HG03558 (cell line): ENCODE results near the gene PLCG2.
A peak's percentile ranks its signal among the peaks of the same experiment; 100 is the strongest.
"Not testable (repeated sequence)": the region's sequence is repeated elsewhere in the genome, so short reads cannot be mapped to it uniquely, and the experiment has no call there.

Source experiments
- ATAC-seq: cut with Tn5 transposase; IDR thresholded peaks from one replicate; pipeline ENCODE4 v1.9.1; 2021; ENCODE audit warnings: moderate number of reproducible peaks; ENCODE audit not compliant: unreplicated experiment; ENCODE audit errors: extremely low read depth

The PLCG2 gene

DNA sequence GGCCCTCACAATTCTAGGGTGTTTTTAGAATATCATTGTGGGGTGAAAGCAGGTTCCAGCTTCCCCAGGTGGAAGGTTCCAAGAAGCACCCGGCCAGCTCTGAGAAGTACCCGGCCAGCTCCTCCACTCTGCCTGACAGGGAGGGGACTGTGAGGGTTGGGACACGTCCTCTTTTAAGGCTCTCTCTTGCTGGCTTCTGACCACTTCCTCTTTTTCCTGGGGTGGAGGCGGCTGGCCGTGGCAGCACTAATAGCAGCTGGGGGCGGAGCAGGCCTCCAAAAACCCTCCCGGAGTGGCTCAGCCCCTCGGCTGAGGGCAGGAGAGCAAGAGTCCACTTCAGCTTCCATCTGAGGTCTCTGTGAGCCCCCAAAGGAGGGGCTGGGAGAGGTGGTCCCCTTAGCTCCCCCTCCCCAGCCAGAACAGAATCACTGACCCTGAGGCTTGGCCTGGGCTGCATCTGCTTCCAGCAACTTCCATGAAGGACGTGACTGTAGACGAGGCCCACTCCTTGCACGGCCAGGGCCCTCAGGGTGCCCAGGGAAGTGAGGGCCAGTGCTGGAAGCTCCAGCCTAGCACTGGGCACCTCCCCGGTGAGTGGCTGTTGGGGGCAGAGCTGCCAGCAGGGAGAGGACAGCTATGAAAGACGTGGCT, 26.7 kb upstream of the PLCG2 start:
- peak; percentile 79 for ATAC-seq

DNA sequence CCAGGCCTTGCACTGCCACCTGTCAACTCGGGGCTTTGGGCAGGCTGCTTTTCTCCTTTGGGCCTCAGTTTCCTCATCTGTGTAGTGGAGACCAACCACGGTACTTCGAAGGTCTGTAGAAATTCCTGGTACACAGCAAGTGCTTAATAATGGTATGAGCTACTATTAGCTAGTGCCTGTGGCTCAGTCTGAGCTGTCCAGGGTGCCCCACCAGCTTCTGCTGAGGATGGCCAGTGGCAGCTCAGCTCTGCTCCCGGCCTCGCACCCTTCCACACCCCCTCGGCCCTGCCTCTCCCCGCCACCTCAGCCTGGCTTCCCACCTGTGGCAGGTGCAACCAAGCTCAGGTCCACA, 26.2 kb upstream of the PLCG2 start:
- no peak for ATAC-seq

DNA sequence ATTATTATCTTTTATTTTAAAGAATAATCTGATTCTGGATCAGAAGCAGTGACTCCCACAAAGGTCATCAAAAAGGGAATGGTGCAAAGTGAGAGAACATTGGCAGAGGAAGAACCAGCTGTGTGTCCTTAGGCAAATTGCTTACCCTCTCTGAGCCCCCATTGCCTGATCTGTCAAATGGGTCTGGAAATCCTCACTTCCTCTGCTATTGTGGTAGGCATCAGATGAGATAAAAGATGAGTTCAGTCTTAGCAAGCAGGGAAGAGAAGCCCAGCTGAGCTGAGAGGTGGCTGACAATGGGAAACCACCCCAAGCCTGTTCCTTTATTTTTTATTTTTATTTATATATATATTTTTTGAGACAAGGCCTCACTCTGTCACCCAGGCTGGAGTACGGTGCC, 24.2 kb upstream of the PLCG2 start:
- ATAC-seq: no peak

DNA sequence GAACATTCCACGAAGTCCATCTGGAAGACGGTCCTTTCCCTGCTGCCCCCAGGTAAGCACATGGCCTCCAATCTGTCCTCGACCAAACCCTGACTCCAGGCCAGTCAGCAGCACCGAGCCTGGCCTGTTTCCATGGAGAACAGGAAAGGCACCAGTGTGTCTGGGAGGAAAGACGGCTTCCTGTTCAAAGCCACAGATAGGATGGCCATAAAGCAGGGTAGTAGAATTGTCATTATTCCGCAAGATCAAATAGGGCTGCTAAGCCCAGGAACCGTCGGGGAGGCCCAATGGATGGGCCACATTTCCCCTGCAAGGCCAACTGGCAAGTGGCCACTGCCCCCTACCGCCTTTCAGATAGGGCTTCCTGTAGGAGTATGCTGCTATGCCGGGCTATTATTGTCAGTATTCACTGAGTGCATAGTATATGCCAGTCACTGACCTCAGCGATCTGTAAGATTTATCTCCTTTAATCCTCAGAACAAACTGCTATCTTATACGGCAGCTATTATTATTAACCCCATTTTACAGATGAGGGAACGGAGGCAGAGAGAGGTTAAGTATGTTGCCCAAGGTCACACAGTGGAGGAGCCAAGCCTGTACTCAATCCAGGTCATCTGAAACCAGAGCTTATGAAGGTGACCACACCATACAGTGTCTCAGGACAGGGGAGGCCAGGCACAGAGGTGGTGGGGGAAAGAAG, 23.0 kb upstream of the PLCG2 start:
- ATAC-seq: no peak

DNA sequence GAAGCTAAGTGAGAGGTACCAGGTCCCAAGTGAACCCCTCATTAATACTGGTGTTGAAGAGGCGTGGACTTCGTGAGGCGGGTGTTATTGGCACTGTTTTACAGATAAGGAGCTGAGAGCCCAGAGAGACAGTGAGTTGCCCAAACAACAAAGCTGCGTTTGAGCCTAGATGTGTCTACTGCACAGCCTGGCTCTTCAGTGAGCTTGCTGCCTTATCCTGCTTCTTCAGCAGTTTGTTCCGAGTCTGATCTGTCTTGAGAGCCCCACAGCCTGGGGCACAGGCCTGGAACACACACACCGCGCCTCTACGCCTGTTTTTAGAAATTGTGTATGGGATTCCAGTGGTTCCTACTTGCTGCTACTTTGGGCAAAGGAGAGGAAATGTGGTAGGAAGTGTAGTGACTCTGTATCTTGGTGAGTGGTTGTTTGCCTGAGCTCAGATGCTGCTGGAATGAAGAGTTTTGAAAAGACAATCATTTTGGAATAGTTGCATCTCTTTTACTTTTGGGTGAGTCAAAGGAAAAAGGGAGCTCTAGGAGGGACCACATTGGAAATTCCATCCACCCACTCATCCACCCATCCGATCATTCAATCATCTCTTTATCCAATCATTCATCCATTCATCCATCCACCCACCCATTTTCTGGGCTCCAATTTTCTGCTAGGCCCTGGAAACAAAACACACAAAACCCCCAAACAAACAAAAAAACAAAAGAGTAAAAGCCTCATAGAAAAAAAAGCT, 22.3 kb upstream of the PLCG2 start:
- ATAC-seq: no peak

DNA sequence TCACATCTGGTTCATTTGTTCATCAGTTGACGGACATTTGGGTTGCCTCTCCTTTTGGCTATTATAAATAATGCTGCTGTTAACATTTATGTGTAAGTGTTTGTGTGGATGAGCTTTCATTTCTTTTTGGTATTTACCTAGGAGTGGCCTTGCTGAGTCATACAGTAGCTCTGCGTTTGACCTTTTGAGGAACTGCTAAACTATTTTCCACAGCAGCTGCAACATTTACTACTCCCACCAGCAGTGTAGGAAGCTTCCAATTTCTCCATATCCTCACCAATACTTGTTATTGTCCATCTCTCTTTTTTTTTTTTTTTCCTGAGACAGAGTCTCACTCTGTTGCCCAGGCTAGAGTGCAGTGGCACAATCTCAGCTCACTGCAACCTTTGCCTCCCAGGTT, 20.7 kb upstream of the PLCG2 start:
- ATAC-seq: no peak

DNA sequence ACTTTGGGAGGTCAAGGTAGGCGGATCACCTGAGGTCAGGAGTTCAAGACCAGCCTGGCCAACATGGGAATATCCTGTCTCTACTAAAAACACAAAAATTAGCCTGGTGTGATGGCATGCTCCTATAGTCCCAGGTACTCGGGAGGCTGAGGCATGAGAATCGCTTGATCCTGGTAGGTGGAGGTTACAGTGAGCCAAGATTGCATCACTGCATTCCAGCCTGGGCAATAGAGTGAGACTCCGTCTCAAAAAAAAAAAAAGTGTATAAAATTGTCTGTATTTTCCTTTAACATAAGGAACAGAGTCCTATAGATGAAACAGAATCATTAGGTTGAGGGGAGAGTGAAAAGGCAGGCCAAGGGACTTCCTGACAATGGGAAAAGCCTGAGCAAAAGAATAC, 16.8 kb upstream of the PLCG2 start:
- not testable (repeated sequence) for ATAC-seq

DNA sequence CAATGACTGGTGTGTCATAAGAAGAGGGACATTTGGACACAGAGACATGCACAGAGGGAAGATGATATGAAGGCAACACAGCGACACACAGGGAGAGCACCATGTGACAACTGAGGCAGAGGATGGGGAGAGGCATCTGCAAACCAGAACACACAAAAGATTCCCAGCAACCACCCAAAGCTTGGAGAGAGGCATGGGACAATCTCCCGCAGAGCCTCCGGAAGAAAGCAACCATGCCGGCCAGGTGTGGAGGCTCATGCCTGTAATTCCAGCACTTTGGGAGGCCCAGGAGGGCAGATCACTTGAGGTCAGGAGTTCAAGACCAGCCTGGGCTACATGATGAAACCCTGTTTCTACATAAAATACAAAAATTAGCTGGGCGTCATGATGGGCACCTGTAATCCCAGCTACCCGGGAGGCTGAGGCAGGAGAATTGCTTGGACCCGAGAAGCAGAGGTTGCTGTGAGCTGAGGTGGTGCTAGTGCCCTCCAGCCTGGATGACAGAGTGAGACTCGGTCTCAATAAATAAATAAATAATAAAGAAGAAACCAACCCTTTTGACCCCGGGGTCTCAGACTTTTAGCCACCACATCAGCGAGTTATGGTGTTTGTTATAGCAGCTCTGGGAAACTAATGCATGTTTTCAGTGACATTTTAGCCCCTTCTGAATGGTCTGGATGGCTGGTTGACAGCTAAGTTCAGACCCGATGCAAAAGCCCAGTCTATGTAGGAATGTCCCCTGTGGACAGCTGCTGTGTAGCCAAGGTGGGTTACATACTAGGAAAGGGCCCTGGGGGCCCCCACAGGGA, 13.8 kb upstream of the PLCG2 start:
- no peak for ATAC-seq

DNA sequence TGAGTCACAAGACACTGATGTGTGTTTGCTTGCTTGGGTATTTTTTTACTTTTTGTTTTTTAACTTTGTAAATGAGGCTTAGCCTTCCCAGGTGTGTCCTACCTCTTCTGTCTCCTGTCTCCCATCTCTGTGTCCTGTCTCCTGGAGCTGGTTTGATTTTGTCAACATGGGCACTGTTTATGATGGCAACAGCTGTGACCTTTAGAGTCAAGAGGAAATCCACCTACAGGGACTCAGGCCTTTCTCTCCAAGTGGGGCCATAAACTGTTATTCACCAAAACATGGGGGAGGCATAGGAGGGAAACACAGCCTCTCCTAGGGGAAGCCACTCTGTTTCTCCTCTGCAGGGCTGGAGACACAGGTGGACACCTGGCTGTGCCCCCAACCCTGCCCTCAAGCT, 13.1 kb upstream of the PLCG2 start:
- ATAC-seq: no peak

DNA sequence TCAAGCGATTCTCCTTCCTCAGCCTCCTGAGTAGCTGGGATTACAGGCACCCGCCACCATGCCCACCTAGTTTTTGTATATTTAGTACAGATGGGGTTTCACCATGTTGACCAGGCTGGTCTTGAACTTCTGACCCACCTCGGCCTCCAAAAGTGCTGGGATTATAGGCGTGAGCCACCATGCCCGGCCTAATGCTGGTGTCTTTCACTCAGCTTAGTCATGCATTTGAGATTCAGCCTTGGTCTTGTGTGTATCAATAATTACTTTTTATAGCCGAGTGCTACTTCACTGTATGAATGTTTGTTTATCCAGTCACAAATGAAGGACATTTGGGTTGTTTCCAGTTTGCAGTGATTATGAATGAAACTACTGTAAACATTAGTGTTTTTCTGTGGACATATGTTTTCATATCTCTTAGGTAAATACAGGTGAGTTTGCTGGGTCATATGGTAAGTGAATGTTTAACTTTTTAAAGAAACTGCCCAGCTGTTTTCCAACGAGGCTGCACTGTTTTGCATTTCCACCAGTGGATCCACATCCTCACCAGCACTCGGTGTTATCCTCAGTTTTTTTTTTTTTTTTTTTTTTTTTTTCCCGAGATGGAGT, 11.0 kb upstream of the PLCG2 start:
- ATAC-seq: no peak

DNA sequence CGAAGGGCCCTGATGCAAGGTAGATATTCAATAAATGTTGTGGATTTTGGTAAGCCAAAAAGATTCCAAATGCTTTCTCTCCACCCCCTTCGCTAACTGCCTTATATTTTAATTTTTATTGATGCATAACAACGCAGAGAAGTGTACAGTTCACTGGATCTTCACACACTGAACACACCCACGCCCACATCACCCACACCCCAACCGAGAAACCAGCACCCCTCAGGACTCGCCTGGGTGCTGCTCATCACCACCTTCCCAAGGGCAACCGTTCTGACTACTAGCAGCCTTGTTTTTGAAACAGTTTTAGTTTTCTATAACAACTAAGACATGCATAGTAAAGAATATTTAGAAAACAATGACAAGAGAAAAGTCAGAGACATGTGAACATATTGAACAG, 9.1 kb upstream of the PLCG2 start:
- ATAC-seq: no peak

DNA sequence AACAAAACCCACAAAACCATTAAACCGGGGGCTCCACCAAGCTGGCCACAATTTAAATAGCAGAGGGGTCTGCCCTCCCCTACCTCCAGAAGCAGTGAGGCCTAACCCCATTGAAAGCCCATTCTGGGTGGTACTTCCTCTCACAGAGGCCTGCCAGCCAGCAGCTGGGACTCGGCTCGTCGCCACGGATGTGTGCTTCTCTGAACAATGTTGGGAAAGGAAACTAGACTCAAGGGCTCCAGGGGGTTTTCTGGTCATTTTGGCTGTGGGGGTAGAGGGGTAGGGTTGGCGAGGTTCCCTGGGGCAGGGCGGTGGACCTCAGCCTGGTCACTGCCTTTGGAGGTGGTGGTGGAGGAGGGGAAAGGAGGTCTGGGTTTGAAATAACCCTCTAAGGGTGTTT, 4.7 kb upstream of the PLCG2 start:
- ATAC-seq: no peak

DNA sequence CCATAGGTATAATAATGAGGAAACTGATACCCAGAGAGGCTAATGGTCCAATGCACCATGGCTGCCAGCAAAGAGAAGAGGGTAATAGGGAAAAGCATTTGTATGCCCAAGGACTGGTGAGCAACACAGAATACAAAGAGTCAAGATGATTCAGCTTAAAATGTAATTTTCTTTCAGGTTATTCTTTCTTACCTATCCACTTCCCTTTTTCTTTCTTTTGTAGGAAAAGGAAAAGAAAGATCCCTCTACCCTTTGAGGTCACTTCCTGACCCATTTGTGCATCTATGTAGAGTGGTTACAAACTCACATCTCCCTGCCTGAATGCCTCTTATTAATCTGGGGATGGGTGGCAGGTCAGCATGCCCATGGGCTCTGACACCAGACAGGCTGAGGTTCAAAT, 3.5 kb upstream of the PLCG2 start:
- no peak for ATAC-seq

DNA sequence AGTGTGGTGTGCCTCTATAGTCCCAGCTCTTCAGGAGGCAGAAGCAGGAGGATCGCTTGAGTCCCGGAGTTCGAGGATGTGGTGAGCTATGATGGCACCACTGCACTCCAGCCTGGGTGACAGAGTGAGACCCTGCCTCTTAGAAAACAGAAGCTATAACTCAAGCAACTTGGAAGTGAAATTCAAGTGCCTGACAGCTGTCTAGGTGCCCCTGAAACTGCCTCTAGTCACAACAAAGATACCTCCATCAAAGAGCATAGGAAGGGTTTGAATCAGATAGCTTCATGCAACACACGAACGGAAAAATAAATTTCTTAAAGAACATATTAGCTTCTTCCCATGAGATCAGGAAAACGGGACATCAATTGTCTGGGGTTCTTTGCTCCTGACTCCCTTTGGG, 860 bp upstream of the PLCG2 start:
- ATAC-seq: no peak

DNA sequence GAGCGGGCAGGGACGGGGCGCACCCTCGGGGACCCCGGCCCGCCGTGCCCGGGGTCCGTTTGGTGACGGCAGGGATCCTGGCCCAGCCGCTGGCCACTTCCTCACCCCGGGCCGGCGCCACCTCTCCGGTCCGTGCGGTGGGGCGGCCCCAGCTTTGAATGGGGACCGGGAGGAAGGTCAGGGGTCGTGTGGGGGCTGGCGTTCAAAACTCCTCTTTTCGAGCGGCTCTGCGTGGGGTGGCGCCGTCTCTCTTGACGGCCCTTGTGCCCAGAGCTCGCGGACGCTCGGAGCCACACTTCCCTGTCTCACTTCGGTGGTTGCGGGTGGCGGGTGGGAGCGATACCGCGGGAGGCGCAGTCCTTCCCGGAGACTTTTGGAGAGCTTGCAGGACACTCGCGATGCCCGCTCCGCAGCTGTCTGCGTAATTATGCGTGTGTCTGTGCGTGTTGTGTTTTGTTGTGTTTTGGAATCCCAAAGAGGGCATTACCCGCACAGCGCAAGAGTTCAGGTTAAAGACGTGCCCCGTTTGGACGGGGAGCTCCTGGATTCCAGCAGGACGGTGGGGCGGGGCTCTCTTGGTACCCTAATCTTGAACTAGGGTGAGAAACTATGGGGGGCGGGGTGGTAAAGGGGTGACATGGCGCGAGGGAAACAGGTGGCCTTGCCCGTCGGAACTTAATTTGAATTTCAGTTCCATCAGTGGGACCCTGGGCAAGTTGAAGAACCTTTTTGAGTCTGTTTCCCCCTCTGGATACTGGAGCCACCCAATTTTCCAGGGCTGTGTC, 637 bp downstream of the PLCG2 start:
- ATAC-seq: no peak

DNA sequence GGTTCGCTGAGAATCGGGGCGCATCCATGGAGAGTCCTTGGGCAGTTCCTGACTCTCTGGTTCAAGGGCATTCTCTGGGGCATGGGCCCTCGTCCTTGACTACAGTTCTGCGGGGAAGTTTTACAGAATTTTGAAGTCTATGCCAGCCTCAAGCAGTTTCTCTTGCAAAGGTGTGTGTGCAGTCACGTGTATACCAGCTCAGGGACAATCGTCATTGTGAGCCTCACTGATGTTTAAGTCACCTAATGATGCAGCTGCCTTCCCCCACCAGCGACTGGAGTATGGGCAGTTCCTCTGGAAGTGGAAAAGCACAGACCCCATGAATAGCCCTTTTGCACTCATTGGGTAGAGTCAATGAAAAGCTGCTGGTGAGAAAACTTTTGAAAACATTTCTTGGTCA, 1.3 kb downstream of the PLCG2 start:
- ATAC-seq: no peak

DNA sequence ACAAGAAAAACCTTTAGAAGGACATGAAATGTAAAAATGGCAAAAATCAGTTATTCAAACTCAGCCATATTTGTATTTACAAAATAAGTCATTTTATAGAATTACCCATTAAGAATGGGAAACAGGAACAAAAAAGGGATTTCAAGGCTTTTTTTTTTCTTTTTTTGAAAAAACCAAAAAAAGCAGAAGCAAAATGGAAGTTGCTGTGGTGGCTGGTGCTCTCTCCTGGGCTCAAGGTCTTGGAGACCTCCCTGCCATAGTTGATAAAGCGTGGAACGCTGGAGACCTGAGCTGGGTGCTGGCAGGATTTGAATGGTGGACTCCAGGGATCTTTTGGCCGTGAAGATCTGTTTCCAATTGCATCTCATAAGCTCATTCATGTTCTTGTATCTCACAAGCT, 3.1 kb downstream of the PLCG2 start:
- ATAC-seq: no peak

DNA sequence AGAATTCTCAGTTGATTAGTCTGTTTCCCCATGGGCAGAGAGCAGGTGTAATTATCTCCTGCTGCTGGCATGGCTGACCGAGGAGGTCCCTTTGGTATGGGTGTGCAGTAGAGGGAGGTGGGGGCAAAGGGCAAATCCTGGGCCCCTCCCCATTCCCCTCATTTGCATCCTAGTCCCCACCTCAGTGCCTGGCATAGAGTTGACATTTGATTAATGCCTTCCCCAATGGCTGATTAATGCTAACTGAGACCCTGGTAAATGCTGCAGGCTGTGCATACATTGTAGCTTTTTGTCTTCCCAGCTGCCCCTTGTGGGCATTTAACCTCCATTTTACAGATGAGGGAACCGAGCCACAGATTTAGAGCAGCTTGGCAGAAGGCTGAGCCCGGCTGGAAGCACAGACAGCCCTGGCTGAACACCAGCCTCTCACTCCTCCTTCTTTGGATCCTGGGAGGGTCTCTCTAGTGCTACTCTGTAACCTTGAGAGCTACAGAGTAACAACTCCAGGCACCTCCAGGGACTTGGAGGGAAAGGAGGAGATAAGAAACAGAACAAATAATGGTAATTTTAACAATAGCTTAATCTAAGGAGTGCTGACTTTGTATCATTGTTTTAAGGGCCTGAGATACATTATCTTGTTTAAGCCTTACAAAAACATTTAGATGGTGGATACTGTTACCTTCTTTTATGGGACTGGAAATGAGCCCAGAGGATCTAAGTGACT, 5.1 kb downstream of the PLCG2 start:
- ATAC-seq: no peak
